OCI-LY7 (cell line): Measurements from ENCODE around the gene PRAMEF5.
"Not testable (repeated sequence)": the region's sequence is repeated elsewhere in the genome, so short reads cannot be mapped to it uniquely, and the experiment has no call there.

Experiments
- EZH2phosphoT487 ChIP-seq: fragments of 200-600 bp; sonication (generic); IDR thresholded peaks from 2 replicates; pipeline ENCODE4 v1.6.1; 2018; ENCODE audit warnings: low read depth, borderline replicate concordance, mild to moderate bottlenecking, mixed run types, antibody characterized with exemption, low read length, moderate library complexity, mixed read lengths
- TF ChIP-seq, protein P1 (sequence below): fragments of 200-600 bp; sonication (generic); conservative IDR thresholded peaks from 2 replicates; pipeline ENCODE4 v1.5.1; 2014; ENCODE audit warnings: mild to moderate bottlenecking, antibody characterized with exemption, low read length, moderate library complexity, mixed read lengths

DNA sequence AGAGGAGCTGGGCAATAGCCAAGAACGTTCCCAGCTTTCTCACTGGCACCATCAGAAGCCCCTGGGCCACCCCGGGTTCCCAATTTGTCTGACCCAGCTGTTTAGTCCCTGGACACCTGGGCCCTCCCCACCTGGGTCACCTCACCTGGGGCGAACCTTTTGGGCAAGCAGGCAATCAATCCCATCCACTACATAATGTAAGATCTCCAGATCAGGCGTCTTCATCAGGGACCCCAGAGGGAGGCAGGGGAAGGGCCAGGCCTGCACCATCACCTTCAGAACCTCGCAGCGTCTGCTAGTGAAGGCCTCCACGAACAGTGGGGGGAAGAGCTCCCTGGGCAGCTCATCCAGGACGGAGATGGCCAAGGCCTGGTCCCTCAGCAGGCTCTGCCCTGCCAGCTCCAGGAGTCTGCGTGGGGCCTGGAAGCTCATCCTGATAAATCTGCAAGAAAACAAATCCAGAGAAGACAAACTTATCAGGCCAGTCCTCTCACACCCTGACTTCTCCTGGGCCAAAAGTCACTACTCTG, 28.3 kb upstream of the PRAMEF5 start, which contains the start of gene PRAMEF18:
- TF ChIP-seq, protein P1, sequence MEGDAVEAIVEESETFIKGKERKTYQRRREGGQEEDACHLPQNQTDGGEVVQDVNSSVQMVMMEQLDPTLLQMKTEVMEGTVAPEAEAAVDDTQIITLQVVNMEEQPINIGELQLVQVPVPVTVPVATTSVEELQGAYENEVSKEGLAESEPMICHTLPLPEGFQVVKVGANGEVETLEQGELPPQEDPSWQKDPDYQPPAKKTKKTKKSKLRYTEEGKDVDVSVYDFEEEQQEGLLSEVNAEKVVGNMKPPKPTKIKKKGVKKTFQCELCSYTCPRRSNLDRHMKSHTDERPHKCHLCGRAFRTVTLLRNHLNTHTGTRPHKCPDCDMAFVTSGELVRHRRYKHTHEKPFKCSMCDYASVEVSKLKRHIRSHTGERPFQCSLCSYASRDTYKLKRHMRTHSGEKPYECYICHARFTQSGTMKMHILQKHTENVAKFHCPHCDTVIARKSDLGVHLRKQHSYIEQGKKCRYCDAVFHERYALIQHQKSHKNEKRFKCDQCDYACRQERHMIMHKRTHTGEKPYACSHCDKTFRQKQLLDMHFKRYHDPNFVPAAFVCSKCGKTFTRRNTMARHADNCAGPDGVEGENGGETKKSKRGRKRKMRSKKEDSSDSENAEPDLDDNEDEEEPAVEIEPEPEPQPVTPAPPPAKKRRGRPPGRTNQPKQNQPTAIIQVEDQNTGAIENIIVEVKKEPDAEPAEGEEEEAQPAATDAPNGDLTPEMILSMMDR: not testable (repeated sequence)
- TF ChIP-seq EZH2phosphoT487: not testable (repeated sequence)
